HG02798 (cell line): ENCODE measurements around the gene CYP27B1.
A peak's percentile ranks its signal among the peaks of the same experiment; 100 is the strongest.

ENCODE experiments used
- ATAC-seq: cut with Tn5 transposase; IDR thresholded peaks from one replicate; pipeline ENCODE4 v1.9.1; 2021; ENCODE audit warnings: mild to moderate bottlenecking; ENCODE audit not compliant: unreplicated experiment, poor library complexity

The CYP27B1 gene

DNA sequence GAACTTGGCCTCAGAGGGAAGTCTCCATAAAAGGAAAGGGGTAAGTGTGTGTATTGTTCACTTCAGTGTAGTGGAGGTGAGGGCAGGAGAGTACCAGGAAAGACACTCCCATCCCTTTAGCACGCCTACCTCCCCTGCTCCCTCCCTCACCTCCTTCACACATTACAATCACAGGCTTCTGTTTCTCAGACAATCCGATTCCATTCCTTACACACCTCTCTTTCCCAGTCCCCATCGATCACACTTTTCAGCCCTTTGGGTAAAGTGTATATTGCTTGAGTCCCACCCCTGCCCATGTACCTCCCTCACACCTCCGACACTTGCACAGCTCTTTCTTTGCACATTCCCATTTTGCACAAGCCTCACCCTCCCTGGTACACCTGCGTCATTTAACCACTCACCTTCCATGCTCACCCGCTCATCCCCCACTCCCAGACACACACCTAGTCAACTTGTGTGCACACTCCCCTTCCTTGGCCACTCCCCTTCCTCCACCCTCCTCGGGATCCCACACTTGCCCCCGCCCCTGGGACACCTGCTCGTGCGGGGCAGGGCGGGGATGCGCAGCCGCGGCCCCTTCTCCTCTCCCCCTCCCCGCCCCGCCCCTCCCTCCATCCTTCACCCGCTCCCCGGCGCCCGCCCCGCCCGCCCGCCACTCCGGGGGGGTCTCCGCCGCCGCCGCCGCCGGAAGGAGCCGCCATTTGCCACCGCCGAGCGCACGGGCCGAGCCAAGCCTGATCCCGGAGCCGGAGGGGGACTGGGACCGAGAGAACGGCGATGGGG, 12.3 kb downstream of the CYP27B1 start, which contains the start of gene MARCHF9:
Gene MARCHF9 (plus strand): TSS at position 693 of the 783 bp plus-strand sequence. CDS start 426 bp downstream, outside the sequence.
- peak; percentile 40 for ATAC-seq

DNA sequence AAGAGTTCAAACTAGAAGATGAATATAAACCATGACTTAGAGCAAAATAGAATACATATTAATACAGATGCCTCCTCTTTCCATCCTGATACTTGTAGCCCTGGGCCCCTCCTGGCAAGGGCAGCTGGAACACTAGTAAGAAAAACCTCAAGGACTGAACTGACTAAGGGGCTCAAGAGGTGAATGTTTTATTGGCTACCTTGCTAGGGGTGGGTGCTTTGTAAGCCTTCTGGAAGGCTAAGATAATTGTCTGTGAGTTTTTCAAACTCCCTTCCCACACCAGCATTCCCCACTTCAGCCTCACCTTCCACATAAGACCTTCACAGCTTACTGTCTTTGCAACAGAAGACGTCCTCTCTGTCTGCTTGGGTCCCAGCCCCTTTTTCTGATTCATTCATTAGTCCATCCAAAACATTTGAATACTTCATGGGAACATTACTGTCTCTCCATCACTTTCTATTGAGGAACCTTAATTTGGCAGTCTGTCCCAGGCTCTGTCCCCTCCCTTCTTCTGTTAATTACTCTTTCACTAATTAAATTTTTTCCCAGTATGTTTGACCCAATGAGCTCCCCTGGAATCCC, 13.0 kb downstream of the CYP27B1 start:
- ATAC-seq = no peak

DNA sequence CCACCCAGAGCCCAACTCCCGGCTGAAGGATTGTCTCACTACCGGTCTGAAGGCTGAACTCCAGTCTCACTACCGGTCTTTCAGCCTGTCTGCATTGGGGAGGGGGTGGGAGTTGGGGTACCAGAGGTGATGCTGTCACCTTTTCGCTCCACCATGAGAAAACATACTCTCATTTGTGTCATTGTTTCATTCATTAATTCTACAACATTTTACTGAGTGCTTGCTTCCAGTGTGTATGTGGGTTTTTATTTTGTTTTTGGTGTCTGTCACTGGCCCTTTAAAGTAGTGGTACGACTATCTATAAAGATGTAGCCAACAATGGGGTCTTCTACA, 14.2 kb downstream of the CYP27B1 start:
- ATAC-seq = no peak

DNA sequence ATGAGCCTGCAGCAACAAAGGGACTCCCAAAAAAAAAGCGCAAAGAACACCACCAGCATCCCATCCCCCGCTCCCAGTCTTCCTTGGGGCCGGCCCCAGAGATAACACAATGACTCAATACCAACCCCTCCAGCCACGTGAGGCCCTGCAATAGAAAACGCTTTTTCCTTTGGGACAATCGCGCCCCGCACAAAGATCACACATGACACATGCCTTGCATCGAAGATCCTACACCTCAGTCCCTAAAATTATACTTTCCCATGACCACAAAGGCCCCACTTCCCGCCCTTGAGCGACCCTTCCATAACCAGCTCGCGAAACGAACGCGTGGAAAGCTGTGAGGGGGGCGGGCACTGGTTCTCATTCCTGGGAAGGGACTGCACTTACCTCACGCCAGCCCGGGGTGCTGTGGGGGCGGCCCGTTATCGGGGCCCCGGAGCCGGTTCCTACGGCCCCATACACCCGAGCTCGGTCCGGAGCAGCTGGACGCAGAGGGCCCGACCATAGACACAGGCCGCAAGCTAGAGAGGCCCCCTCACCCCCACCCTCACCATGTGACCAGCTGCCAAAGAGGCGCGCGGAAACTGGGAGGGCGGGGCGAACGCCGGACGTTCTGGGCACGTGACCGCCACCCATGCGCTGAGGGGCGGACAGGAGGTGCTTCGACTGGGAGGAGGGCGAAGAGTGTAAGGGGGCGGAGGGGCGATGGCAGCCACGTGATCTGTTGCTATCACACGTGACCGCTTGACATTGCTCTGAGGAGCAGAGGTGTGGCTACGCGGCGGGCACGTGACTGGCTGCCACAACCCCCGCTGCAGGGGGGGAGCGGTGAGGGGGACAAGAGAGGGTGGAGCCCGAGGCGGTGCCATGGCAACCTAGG, 14.8 kb downstream of the CYP27B1 start, which contains the start of gene CDK4:
Gene CDK4 (minus strand): TSS at position 523 of the 880 bp plus-strand sequence. CDS start 593 bp downstream, outside the sequence.
- ATAC-seq = peak; percentile 76

DNA sequence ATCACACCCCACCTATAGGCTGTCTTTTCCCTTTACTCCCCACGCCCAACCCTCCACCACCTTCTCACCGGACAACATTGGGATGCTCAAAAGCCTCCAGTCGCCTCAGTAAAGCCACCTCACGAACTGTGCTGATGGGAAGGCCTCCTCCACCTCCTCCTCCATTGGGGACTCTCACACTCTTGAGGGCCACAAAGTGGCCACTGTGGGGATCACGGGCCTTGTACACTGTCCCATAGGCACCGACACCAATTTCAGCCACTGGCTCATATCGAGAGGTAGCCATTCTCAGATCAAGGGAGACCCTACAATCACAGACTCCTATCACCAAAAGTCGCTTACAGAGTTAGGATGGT, 15.5 kb downstream of the CYP27B1 start:
- ATAC-seq = no peak

DNA sequence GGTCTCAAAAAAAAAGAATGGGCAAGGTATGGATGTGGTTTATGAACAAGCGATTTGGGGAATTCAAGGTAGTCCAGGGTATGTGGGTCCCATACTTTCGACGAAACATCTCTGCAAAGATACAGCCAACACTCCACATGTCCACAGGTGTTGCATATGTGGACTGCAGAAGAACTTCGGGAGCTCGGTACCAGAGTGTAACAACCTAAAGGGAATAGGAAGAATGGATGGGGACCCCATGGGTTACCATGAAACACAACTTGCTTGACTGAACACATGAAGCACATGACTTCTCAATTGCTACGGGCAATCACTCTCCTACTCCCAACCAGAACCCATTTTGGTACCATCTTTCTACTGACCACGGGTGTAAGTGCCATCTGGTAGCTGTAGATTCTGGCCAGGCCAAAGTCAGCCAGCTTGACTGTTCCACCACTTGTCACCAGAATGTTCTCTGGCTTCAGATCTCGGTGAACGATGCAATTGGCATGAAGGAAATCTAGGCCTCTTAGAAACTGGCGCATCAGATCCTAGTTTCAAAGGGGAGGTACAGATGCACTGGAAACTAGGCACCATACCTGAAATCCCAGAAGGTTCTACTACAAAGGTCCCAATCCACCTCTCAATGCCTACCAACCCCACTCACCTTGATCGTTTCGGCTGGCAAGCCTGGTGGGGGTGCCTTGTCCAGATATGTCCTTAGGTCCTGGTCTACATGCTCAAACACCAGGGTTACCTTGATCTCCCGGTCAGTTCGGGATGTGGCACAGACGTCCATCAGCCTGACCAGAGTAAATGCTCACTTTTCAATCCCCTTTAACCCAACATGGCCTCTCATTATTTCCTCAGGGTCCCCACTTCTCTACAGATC, 16.1 kb downstream of the CYP27B1 start:
- ATAC-seq = no peak

DNA sequence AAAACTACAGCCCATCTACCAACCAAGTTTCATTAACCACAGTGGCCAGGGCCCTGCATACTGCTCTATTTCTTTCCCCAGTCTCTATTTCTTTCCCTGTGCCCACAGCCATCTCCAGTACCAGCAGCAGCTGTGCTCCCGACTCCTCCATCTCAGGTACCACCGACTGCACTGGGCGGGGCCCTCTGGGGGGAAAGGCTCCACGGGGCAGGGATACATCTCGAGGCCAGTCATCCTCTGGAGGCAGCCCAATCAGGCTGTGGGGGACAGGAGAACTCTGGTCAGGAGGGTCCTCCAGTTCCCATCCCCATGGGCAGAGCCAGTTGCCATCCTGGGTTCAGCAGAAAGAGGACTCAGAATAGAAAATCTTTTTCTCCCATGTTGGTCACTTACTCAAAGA, 17.8 kb downstream of the CYP27B1 start:
- no peak for ATAC-seq

DNA sequence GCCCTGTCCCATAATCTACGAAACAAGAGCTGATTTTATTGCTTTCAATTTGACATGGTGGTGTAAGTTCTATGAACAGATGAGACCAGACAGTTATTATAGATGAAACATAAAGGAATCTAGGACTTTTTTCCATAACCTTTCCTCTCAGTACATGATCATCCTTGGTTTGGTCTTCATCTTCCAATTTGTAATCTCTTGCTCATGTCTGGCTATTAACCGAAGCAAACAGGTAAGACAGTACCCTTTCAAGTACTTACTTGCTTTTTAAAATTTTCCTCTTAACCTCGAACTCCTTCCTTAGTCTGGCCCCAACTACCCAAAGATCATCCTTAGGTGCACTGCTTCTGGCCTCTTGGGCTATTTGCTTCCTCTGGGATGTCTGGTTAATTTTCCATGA, 20.9 kb downstream of the CYP27B1 start:
- no peak for ATAC-seq

DNA sequence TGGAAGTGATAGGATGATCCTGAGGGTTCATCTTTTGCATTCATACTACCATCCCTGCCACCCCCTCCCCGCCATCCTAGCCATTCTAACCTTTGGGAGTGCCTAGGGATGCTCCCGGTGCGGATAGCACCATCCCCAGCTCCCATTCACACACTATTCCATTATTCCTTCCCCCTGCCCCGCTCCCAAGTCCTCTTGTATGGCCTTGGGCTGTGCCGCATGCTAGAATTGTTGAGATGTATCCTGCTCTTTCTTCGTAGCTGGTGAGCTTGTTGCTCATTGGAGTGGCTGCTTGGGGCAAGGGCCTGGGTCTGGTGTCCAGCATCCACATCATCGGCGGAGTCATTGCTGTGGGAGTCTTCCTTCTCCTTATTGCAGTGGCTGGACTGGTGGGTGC, 21.4 kb downstream of the CYP27B1 start:
- ATAC-seq = no peak

DNA sequence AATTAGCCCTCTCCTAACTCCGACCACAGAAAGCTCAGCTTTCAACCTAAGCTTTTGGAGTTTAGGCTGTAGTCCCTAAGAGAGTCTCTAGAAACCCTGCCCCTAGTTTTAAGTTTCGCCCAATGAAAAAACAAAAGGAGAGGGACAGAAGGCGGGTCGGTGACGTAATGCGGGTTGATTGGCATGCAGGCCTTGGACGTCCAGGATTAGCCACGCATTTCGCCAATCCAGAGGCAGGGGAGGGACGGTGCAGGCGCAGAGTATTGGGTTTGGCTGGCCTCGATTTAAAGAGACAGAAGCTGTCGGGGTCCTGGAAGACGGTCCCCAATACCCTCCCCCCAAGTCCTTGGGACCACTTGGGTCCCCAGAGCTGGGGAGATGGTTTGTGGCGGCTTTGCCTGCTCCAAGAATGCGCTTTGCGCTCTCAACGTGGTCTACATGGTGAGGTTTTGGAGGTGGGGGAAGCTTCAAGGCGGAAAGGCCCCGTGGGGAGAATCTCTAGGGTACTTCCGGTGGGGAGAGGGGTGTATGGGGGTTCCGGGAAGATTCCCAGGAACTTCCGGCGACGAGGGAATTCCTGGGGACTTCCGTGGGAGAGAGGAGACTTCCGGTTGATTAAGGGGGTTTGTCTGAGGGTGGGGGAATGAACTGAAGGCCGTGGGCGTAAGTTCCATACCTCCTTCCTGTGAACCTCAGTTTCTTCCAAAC, 21.9 kb downstream of the CYP27B1 start, which contains the start of gene TSPAN31:
Gene TSPAN31 (plus strand): TSS at position 263 of the 708 bp plus-strand sequence. CDS start 116 bp downstream, at position 379.
- ATAC-seq = peak; percentile 91

DNA sequence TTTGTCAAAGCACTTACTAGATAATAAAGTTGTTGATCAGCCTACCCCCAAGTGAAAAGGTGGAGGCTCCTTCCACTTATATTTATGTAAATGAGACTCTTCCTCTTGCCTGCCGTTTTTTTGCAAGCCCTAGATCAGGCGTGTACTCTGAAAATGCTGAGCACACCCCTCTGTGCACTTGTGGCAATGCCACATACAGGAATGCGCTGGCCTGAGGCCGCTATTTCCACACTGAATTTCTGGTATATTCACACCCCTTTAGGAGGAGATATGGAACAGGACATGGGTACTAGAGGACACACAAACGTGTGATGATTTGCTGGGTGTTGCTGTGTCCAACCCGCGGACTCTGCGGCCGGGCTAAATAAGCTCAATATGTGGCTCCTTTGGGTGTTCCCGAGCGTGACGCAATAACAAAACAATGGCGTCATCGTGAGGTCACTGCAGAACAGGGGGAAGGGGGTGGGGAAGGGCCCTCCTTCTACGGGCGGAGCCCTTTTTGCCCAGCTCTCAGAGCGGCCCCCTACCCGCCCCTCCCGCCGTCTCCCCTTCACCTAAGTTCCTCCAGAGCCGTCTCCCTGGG, 22.6 kb downstream of the CYP27B1 start:
- peak; percentile 33 for ATAC-seq

DNA sequence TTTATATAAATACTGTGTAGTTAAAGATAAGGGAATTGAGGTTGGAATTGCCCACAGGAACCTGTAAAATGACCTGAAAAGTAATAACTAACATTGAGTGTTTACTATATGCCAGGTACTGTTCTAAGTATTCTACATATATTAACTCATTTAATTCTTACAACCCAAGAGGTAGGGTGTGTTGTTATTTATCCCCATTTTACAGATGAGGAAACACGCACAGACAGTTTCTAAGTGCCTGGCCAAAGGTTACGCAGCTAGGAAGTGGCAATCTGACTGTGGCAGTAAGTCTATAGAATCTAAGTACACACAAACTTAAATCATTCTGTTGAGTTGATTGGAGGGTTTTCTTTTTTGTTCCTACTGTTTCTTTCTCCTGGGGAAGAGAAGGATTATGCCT, 23.1 kb downstream of the CYP27B1 start:
- no peak for ATAC-seq

DNA sequence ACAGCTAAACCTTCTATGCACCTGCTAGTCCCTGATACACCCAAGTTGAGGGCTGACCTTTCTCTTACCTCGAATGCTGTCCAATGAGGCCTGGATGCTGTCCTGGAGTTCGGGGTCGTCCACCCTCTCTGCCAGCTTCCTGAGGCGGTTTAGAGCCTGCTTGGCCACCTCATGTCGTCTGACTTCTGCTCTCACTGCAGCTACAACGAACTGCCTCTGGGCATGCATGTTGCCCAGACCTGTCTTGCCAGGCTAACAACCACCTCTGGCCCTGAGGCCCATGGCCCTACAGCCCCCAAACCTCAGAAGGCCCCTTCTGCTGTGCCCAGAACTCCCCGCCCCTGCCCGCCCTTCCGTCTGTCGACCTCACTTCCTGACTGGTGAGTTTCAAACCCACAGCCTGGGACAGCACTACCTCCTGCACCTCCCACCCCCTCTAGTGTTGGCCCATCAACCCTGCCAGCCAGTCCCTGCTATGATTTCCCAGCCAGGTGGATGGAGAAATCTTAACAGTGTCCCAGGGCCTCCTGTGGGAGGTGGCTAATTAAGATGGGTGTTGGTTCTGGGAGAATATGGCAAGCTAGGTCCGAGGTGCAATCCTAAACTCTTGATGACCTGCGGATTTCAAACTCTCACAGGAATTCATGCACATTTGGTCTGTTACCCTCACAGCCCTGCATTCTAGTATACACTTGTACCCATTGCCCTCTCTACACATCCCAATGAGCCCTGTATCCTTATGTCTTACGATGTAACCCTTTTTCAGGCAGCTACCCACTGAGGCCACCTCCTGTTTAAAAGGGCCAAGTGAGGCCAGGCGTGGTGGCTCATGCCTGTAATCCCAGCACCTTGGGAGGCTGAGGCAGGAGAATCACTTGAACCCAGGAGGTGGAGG, 24.8 kb downstream of the CYP27B1 start:
- ATAC-seq = peak; percentile 61

DNA sequence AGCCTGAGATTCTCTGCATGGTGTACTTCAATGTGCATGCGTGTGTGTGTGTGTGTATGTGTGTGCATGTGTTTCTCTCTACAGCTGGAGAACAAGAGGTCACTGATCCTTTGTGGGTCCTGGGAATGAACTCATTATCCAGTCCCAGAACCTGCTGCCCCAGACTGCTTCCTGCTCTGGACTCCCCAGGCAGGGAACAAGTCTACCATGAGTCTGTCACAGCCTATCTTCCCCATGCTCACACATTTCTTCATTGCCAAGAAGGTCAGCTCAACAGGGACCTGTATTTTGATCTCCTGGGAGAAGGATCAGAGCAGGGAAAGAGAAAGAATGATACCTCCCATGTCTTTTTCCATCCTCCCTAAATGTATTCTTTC, 25.5 kb downstream of the CYP27B1 start:
- no peak for ATAC-seq

DNA sequence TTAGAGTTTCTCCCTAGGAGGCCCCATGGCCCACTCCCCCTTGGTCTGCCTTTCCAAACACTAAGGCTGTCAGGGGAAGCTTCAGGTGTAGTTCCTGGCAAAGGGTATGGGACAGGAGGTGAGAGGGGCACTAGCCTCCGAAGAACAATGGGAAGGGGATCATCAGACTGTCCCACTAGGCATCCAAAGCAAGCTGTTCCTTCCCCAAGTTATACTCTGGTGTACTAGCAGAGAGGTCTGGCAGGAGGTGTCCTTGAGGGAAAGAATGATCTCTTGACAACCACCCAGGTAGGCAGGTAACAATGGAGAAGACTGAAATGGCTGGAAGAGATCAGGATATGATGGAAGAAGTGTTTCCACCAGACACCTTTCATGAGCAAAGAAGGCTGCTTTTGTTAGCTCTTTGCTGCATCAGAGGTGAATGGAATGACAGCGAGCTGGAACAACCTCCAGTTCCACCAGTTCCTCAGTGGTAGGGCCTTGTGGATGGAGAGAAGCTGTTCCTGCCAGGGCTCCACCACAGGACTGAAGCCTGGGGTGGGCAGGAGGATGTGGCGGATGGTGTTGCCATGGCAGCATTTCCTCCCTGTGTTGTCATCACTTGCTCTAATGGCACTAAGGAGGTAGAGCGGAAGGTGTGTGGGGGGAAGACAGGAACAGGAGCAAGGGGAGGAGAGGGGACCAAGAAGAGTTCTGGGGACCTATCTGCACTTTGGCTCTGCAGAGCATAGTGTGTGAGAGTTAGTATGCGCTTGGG, 26.0 kb downstream of the CYP27B1 start:
- ATAC-seq = peak; percentile 39

DNA sequence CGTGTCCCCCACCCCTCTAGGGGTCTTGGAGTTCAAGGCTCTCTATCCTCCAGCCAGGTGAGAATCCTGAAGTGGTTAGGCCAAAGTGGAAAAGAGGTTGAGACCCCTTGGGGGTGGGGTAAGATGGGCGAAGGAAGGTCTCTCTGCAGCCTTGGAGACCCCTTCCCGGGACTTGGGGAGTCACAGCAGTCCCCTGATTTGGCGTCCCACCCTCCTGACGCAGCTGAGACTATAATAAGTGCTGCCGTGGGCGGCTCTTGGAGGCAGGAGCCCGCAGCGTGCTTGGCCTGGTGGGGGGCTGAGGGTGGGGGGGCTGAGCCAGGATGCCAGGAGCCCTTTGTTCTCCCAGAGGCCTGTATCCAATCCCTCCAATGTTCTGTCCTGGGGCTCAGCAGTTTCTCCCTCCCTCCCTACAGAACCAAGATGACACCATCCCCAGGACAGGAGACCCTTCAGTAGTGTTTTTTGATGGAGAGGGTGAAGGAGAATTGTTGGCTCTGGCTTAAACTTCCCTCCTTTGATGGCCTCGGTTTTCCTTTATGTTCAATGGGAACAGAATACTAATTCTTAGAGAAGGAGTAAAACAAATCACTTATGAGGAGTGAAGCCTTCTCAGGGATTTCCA, 26.9 kb downstream of the CYP27B1 start:
- ATAC-seq = no peak

DNA sequence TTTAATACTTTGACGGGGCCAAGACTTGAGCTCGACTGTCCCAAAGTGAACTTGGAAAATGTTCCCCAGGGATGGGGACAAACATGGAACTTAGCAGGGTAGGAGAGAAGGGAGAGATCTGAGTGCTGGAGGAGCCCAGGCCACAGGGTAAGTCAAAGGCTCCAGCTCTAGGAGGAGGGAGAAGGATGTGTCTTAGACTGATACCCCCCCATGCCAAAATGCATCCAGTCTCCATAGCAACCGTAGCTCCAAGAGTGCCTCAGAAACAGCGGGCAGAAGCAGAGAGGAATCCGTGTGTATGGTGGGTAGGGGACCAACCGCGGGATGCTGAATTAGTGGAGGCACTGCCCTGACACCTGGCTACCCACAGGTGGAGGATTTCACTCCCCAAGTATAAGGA, 27.5 kb downstream of the CYP27B1 start:
- no peak for ATAC-seq
